Activated CD8-positive, alpha-beta memory T cell treated with anti-CD3 and anti-CD28 coated beads for 1 hour (primary cell): ENCODE measurements around the gene PAQR5.
"Not testable (repeated sequence)": the region's sequence is repeated elsewhere in the genome, so short reads cannot be mapped to it uniquely, and the experiment has no call there.

ENCODE experiments used
- DNase-seq, 2 donors: peaks; one replicate each; pipeline ENCODE4 v3.0.0-alpha.2; 2020; ENCODE audit warnings: low read depth in 1 of 2; ENCODE audit errors: extremely low read depth in 1 of 2

Gene PAQR5

DNA sequence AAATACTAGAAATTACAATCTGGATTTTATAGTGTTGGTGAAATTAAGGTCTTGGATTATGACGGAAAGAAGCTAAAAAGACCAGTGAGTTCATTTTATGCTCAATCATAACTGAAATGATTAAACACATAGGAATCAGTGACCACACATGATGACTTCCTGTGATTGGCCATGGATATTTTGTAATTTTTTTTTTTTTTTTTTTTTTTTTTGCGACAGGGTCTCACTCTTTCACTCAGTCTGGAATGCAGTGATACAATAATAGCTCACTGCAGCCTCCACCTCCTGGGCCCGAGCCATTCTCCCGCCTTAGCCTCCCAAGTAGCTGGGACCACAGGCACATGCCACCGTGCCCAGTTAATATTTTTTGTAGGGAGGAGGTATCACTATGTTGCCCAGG lies 47.4 kb downstream of the PAQR5 start:
- no peak for DNase-seq

DNA sequence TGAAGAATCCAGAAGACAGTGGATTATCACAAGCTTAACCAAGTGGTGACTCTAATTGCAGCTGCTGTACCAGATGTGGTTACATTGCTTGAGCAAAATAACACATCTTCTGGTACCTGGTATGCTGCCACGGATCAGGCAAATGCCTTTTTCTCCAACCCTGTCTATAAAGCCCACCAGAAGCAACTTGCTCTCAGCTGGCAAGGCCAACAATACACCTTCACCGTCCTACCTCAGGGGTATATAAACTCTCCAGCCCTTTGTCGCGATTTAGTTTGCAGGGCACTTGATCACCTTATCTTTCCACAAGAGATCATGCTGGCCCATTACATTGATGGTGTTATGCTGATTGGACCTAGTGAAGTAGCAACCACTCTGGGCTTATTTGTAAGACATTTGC lies 52.6 kb downstream of the PAQR5 start:
- DNase-seq, result no peak

GRCh38 chr15:69351884-69352283 lies 53.2 kb downstream of the PAQR5 start:
- DNase-seq, result no peak

DNA sequence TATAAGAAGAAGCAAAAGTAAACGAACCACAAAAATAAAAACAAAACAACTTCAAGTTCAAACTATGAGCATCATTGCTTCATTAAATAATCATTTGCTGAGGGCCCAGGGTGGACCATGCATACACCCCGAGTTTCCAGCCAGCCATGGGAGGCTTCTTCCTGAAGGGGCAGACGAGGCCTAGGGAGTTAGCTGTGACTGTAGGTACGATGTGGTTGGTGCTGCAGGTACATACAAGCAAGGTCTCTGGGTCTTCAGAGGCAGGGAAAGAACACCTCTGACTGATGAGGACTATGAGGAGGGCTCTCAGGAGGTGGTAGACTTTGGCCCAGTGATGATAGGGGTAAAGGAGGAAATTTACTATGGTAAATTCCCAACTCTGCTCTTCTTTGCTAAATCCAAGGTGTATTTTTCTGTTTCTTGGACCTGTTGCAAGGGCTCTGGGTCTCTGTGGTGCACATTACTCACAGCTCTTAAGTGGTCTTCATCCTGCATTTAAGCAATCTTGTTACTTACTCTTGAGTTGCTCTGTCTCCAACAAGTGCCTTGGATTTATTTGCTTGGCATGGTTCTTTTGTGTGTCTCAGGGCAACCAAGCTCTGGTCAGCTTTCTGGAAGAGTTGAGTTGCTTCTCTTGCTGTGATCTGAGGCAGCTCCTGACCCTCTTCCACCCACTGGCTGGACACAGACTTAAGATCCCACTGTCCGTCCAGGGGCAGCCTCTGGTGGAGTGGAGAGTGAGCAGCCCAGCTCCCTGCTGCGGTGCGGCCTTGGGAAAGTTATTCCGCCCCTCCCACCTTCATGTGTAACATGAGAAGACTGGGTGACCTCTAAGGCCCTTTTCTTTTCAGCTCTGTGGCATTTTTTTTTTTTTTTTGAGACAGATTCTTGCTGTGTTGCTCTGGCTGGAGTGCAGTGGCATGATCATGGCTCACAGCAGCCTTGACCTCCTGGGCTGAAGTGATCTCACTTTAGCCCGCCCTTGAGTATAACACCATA lies 59.4 kb downstream of the PAQR5 start:
- no peak for DNase-seq

GRCh38 chr15:69358850-69359249 lies 60.1 kb downstream of the PAQR5 start:
- no peak for DNase-seq

GRCh38 chr15:69359722-69360121 lies 61.0 kb downstream of the PAQR5 start:
- no peak for DNase-seq

DNA sequence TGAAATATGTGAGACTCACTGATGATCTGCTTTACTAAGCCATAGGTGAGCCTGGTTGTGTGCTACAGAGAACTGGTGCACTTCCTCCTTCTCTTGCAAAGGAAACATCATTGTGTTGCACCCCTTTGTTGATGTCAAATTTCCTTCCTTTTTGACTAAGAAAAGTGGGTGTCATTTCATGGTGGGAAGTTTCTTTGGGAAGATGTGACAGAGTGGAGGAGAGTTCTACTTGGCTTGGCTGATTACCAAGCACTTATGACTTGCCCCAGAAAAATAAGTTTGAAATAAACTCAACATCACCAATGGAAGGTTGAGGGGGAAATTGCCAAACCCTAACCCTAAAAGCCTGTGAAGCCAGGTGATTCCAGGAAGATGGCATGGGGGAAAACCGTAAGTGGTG lies 61.9 kb downstream of the PAQR5 start:
- no peak for DNase-seq

- no peak for DNase-seq
These were observed 68.5 kb downstream of the PAQR5 start for GRCh38 chr15:69367236-69367635.

DNA sequence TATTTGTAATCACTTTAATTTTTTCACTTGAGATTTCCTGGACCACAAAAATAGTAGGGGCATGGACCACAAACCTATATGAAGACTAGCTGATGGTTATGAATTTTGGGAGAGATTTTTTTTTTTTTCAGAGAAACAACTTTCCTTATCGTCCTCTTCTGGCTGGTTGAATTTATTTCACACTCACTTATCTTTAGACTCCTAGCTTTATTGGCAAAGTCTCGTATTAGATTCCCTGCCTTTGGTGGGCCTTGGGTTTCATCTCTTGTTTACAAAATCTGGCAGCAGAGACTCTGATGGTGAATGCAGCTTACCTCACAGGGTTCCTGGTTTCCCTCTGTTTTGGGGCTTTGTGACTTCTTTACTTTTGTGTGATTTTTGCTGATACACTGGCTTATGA lies 70.9 kb downstream of the PAQR5 start:
- no peak for DNase-seq

DNA sequence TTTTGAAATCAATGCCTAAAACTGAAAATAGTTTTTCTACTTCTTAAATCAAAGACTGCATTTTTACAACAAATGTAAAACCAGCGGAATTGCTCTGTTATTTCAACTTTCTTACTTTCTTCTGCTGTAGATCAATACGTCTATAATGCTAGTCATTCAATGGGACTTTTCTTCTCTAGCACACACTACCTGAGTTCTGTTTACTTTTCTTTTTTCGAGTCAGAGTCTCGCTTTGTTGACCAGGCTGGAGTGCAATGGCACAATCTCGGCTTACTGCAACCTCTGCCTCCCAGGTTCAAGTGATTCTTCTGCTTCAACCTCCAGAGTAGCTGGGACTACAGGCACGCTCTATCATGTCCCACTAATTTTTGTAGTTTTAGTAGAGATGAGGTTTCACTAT lies 74.7 kb downstream of the PAQR5 start:
- no peak for DNase-seq

DNA sequence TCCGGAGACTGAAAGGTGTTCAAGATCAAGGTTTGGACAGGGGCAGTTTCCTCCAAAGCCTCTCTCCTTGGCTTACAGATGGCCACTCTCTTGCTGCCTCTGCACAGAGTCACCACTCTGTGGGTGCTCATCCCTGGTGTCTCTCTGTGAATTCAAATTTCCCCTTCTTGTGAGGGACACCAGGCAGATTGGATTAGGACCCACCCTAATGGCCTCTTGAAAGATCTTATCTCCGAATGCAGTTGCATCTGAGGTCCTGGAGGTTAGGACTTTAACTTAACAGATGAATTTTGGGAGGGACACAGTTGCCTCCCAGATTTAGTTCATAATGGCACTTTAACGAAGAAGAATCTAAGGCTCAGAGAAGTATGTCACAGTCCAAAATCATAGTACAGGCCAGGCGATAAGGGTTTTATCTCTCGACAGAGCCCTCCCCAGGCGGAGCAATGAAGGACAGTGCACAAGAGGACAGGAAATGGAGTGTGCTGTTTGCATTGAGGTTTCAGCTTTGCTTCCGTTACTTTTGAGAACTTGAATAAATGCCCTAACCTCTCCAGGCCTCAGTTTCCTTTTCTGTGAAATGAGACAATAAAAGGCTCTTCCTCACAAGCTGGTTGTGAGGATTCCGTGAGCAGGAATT lies 76.6 kb downstream of the PAQR5 start:
- DNase-seq, result no peak

DNA sequence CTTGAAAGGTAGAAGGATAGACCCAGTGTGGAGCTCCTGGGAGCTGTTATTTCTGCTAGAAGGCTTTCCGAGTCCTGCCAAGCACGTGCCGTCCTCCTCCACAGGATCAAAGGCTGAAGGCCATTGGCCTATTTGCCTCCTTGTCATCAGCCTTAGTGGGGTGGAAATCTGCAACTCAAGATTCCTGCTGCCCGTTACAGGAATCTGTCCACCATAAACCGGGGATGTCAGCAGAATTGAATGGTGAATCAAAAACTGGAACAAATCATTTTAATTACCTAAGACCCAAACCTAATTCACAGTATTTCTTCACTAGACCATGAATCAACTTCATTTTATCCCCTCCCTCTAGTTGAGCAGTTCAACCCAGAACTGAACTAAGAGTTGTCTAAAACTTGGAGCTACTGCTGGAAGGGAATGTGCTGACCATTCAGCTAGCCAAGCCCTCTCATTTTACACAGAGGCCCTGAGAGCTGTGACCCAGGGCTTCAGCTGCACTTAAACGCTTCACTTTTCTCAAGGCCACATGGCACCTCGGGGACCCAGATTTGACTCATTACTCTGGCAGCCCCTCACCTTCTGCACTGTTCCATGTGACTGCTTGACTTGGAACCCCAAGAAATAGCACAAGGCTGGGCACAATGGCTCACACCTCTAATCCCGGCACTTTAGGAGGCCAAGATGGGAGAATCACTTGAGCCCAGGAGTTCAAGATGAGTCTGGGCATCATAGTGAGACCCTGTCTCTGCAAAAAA lies 78.7 kb downstream of the PAQR5 start:
- DNase-seq, result no peak

DNA sequence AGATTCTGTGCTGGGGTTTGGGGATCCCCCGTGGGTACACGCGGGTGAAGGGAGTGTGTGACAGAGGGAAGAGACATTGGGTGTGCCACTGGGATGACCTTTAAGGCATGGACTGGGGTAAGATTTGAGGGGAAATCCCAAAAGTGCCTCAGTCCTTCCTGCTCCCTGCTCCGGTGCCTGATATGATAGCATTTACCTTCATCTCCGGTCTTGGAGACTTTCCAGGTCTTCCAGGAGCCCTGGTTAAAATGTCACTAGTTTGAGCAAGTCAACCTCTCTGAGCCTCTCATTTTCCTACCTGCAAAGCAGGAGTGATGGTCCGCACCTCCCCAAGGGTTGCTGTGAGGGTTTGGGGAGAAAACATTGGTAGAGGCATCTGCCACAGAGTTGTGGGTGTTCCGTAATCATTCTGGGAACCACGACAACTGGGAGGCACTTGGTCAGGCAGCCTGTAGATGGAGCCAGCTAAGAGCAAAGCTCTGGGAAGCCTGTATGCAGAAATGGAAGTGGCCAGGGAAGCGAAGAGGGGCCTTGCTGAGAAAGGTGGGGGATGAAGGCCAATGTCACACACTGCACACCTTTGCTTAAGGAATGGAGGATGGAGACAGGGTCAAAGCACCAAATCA lies 81.5 kb downstream of the PAQR5 start:
- DNase-seq, result no peak

DNA sequence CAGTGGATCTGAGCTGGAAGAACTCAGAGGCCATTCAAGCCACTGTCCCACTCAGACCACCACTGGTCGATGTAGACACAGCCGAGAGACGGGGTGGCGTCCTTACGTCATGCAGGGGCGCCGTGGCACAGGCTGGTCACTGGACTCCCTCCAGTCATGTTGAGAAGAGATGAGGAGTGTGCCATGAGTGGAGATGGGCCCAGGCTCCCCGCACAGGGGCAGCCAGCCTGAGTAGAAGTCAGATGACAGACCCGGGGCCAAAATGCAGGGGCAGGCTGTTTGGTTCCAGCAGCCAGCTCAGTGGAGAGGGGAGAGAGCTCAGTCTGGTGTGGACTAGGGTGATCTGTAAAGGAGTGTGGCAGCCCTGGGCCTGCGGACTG lies 82.0 kb downstream of the PAQR5 start:
- no peak for DNase-seq

DNA sequence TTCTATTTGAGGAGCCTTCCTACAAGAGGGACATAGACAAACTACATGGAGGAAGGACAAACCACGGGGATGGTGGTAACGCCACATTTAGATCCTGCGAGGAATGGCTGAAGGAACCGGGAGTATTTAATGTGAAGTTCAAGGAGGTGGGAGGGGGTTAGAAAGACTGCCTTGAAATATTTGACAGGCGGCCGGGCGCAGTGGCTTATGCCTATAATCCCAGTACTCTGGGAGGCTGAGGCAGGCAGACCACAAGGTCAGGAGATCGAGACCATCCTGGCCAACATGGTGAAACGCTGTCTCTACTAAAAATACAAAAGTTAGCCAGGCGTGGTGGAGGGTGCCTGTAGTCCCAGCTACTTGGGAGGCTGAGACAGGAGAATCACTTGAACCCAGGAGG lies 83.5 kb downstream of the PAQR5 start:
- DNase-seq, result not testable (repeated sequence)

- not testable (repeated sequence) for DNase-seq
These were observed 85.4 kb downstream of the PAQR5 start for GRCh38 chr15:69384066-69384465.

- no peak for DNase-seq
These were observed 86.2 kb downstream of the PAQR5 start for GRCh38 chr15:69384626-69385598.

- no peak for DNase-seq
These were observed 87.1 kb downstream of the PAQR5 start for GRCh38 chr15:69385831-69386230.

GRCh38 chr15:69386284-69386683 lies 87.6 kb downstream of the PAQR5 start:
- no peak for DNase-seq

GRCh38 chr15:69388260-69388705 lies 89.6 kb downstream of the PAQR5 start:
- no peak for DNase-seq
